Astrocyte (in vitro differentiated cells and primary cell): ENCODE results near the gene HDAC10. TPM values are rescaled to one million over a fixed set of nuclear protein-coding genes. Genes with fewer than 3 reads are reported as not detected.

ENCODE experiments used
- DNase-seq: peaks from one replicate; pipeline ENCODE4 v3.0.0-alpha.2; 2010; ENCODE audit warnings: low read depth
- FAIRE-seq: peaks from 2 replicates; lab custom pipeline; 2011; peaks lifted over from hg19 to GRCh38; lab: Jason Lieb, UNC
- H2AFZ ChIP-seq: 2 replicates; pipeline ENCODE4 v1.6.0; 2012; ENCODE audit warnings: low read depth, low read length, inconsistent platforms
- H3K27ac ChIP-seq: 2 replicates; pipeline ENCODE4 v1.5.1; 2011; ENCODE audit warnings: low read depth, low read length, inconsistent platforms
- H3K27me3 ChIP-seq: 2 replicates; pipeline ENCODE4 v1.6.0; 2011; ENCODE audit warnings: low read length, inconsistent platforms; ENCODE audit not compliant: insufficient read depth
- H3K36me3 ChIP-seq: 2 replicates; pipeline ENCODE4 v1.5.1; 2011; ENCODE audit warnings: low read length, inconsistent platforms; ENCODE audit not compliant: insufficient read depth
- H3K4me1 ChIP-seq: 2 replicates; pipeline ENCODE4 v1.5.1; 2011; ENCODE audit warnings: low read length, inconsistent platforms; ENCODE audit not compliant: insufficient read depth
- H3K4me2 ChIP-seq: 2 replicates; pipeline ENCODE4 v1.6.0; 2012; ENCODE audit warnings: low read length, inconsistent platforms
- H3K4me3 ChIP-seq: 2 replicates; pipeline ENCODE4 v1.5.1; 2011; ENCODE audit warnings: low read depth, mild to moderate bottlenecking, low read length, inconsistent platforms; ENCODE audit not compliant: insufficient read depth
- H3K79me2 ChIP-seq: 2 replicates; pipeline ENCODE4 v1.6.0; 2012; ENCODE audit warnings: mild to moderate bottlenecking, low read length, inconsistent platforms; ENCODE audit not compliant: insufficient read depth
- H3K9ac ChIP-seq: 2 replicates; pipeline ENCODE4 v1.6.0; 2012; ENCODE audit warnings: mild to moderate bottlenecking, low read length, inconsistent platforms
- H3K9me3 ChIP-seq: 2 replicates; pipeline ENCODE4 v1.5.1; 2012; ENCODE audit warnings: low read depth, mild to moderate bottlenecking, low read length, inconsistent platforms; ENCODE audit not compliant: insufficient read depth
- H4K20me1 ChIP-seq: 2 replicates; pipeline ENCODE4 v1.6.0; 2012; ENCODE audit warnings: low read length, inconsistent platforms; ENCODE audit not compliant: insufficient read depth
- H3K27ac Mint-ChIP-seq: one replicate; pipeline ENCODE4 v1.8.0; 2021; ENCODE audit warnings: mild to moderate bottlenecking, mixed read lengths; ENCODE audit not compliant: unreplicated experiment
- H3K27me3 Mint-ChIP-seq: one replicate; pipeline ENCODE4 v1.8.0; 2021; ENCODE audit warnings: low read depth, mixed read lengths; ENCODE audit not compliant: unreplicated experiment
- H3K36me3 Mint-ChIP-seq: one replicate; pipeline ENCODE4 v1.8.0; 2021; ENCODE audit warnings: low read depth, mixed read lengths; ENCODE audit not compliant: unreplicated experiment
- H3K4me1 Mint-ChIP-seq: one replicate; pipeline ENCODE4 v1.8.0; 2021; ENCODE audit warnings: low read depth, mixed read lengths; ENCODE audit not compliant: unreplicated experiment
- H3K4me3 Mint-ChIP-seq: one replicate; pipeline ENCODE4 v1.8.0; 2021; ENCODE audit warnings: mild to moderate bottlenecking, moderate library complexity, mixed read lengths; ENCODE audit not compliant: unreplicated experiment
- H3K9me3 Mint-ChIP-seq: one replicate; pipeline ENCODE4 v1.8.0; 2021; ENCODE audit warnings: mild to moderate bottlenecking, mixed read lengths; ENCODE audit not compliant: unreplicated experiment
- CTCF ChIP-seq: IDR thresholded peaks from 2 replicates; pipeline ENCODE4 v1.5.1; 2011; ENCODE audit warnings: low read depth, mild to moderate bottlenecking, inconsistent platforms, low read length, moderate library complexity; ENCODE audit not compliant: insufficient read depth
- EZH2 ChIP-seq: IDR thresholded peaks from 2 replicates; pipeline ENCODE4 v1.6.1; 2012; ENCODE audit warnings: mild to moderate bottlenecking, low read length, inconsistent platforms; ENCODE audit not compliant: insufficient read depth
- total RNA-seq: library from RNA; stranded (reverse); gene quantifications from 2 replicates; pipeline ENCODE4 v1.2.1, GENCODE V29; 2021

HDAC10 gene
- total RNA-seq, 1 donor from 2014 or later: 46.5 TPM

GRCh38 chr22:50252082-50253045 is 1.3 kb upstream of the HDAC10 start:
- FAIRE-seq: no peak
- peaks cover 2% of the 10 kb centered on the region for H3K4me1 Mint-ChIP-seq

GRCh38 chr22:50251477-50252081 is 514 bp upstream of the HDAC10 start:
- Mint-ChIP-seq H3K4me1 (peaks cover 2% of the 10 kb centered on the region), H3K9me3 (no peaks in the 10 kb centered on the region), H3K36me3 (peaks cover 5% of the 10 kb centered on the region), H3K27ac (no peak overlapping the region), H3K4me3 (no peak overlapping the region), H3K27me3 (no peaks in the 10 kb centered on the region)
- Histone ChIP-seq H4K20me1 (peaks cover 41% of the 10 kb centered on the region), H3K36me3 (no peaks in the 10 kb centered on the region), H3K9ac (peak overlapping the region; percentile 89), H3K27me3 (no peaks in the 10 kb centered on the region), H3K9me3 (no peaks in the 10 kb centered on the region), H3K4me1 (peaks cover 18% of the 10 kb centered on the region), H3K27ac (no peak overlapping the region), H3K79me2 (peaks cover 26% of the 10 kb centered on the region), H3K4me3 (peak overlapping the region; percentile 75), H3K4me2 (peak overlapping the region; percentile 99), H2AFZ (peak overlapping the region; percentile 71)
- no peak for DNase-seq
- FAIRE-seq: no peak
- TF ChIP-seq CTCF (no peak), EZH2 (no peak)

More at GRCh38 chr22:50252082-50253045, 1.3 kb upstream of the HDAC10 start:
- no peaks in the 10 kb centered on the region for H3K27me3 Mint-ChIP-seq
- H3K9me3 Mint-ChIP-seq: no peaks in the 10 kb centered on the region
- no peak for TF ChIP-seq EZH2
- peak; percentile 45 for TF ChIP-seq CTCF
- Histone ChIP-seq H3K36me3 (no peaks in the 10 kb centered on the region), H4K20me1 (peaks cover 40% of the 10 kb centered on the region), H3K9me3 (no peaks in the 10 kb centered on the region), H3K9ac (no peak overlapping the region), H3K4me1 (peaks cover 18% of the 10 kb centered on the region), H3K27ac (no peak overlapping the region), H3K4me2 (no peak overlapping the region), H3K27me3 (no peaks in the 10 kb centered on the region), H3K4me3 (no peak overlapping the region), H2AFZ (no peak overlapping the region), H3K79me2 (peaks cover 21% of the 10 kb centered on the region)
- no peak for DNase-seq
- H3K27ac Mint-ChIP-seq: no peak overlapping the region
- H3K36me3 Mint-ChIP-seq: peaks cover 3% of the 10 kb centered on the region
- no peak overlapping the region for H3K4me3 Mint-ChIP-seq
